CD4-positive, alpha-beta T cell treated with Interleukin-10 for 1 hour (primary cell): ENCODE data around the gene LGALS8.

ENCODE experiments used
- DNase-seq: peaks from one replicate; pipeline ENCODE4 v3.0.0-alpha.2; 2020

Gene LGALS8

GRCh38 chr1:236509647-236510401 lies 14.0 kb upstream of the LGALS8 start:
- DNase-seq: no peak

GRCh38 chr1:236511735-236512418 lies 11.9 kb upstream of the LGALS8 start:
- no peak for DNase-seq

GRCh38 chr1:236514703-236515442 lies 8.9 kb upstream of the LGALS8 start:
- DNase-seq: no peak

DNA sequence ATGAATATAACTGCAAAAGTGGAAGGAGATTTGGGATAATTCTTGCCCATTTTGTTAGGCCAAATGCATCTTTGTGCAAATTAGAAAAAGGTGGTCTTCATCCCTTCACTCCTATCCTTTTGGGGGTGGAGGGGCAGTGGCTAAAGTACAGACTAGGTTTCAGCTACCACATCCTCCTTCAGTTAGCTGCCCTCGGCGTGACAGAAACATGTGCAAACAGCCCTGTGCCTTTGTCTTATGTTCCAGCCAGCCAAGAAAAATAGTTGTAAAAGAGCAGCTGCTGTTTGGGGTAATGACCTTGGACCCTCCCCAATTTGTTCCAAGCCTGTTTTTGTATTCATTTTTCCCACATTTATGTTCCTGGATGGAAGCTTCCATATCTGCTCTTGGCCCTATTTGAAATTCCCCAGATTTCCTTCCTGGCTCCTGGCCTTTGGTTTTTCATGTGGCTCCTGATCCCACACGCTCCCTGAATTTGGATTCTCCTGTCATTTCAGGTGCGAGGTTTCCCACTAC lies 8.3 kb upstream of the LGALS8 start:
- DNase-seq: no peak

DNA sequence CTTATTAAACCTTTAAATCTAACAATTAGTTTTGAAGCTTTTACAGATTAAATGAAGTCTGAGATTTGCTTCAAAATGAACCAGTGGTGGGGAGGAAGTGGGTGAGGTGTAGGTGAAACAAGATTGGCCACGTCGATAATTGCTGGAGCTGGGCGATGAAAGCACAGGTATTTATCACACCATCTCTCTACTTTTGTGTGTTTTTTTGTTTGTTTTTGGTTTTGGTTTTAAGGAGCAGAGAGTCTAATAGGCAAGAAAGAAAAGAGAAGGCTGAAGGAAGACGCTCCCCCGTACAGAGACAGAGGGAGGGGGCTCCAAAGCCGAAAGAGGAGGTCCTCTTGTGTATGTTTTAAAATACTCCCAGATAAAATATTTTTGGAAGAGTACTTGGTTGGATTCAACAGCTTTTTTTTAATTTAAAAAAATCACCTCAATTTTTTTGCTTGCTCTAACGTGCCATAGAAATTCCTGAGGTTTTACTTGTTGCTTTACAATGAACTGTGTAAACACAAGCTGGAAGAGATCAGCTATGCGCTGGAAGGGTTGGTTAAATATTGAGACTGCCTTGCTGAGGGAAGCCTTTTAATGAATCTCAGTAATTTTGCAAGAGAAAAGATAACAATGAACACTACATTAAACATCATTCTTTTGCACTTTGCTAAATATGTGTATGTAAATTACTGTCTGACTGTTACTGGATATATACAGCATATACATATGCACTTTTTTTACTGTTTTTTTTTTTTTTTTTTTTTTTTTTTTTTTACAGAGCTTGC lies 6.7 kb upstream of the LGALS8 start:
- DNase-seq: peak; percentile 66

GRCh38 chr1:236518322-236518721 lies 5.5 kb upstream of the LGALS8 start:
- no peak for DNase-seq

DNA sequence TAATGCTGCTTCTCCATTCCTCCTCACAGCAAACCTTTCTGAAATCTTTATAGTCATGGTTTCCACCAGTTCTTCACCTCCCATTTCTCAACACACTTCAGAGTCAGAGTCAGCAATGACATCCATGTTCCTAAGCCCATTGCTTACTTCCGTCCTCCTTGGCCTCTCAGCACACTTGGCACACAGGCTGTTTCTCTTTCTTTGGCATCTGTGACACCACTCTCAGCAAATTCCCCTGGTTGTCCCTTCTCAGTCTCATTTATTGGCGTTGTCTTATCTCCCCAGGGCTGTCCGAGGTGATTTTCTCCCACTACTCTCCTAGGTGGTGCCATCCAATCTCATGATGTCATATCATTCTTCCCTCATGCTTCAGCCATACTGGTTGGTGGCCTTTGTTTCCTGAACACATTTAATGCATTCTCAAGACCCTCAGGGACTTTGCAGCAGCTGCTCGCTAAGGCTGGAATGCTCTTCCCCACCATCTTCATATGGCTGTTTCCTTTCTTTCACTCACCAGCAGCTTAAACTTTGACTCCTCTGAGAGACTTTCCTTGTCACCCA lies 3.3 kb upstream of the LGALS8 start:
- no peak for DNase-seq

- no peak for DNase-seq
Observed at GRCh38 chr1:236522937-236523703, 662 bp upstream of the LGALS8 start.

DNA sequence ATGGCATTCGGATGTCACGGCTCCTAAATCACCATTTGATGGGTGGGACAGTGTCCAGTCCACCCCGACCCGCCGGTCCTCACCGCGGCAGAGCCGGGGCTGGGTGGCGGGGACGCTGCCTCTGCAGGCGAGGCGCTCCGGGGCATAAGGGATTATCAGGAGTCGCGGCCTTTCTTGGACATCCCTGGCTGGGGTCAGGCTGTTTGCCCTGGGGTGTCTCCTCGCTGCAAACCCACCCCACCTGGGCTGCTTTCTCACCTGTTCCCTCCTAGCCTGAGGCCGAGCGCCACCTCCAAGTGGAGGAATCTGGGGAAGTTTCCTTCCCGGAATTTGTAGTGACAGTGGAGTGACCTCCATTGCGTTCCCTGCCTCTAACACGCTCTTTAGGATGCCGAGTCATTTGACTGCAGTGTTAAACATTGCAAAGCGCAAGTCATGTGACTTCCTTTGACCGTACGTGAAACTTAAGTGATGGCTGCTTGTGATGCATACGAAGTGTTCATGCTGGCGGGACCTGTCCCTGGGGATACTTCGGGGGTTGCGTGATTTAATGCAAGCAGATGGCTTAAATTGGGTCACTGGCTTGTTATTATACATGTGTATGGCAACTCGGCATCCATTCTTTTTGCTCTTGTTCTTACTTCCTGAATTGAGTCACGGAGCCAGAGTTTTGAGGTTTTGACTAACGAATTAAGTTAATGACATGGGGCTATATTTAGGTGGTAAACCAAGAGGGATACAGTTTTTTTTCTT lies 536 bp downstream of the LGALS8 start:
- peak; percentile 81 for DNase-seq

GRCh38 chr1:236524895-236525184 lies 1.1 kb downstream of the LGALS8 start:
- DNase-seq: no peak

- no peak for DNase-seq
Observed at GRCh38 chr1:236526079-236526478, 2.3 kb downstream of the LGALS8 start.

DNA sequence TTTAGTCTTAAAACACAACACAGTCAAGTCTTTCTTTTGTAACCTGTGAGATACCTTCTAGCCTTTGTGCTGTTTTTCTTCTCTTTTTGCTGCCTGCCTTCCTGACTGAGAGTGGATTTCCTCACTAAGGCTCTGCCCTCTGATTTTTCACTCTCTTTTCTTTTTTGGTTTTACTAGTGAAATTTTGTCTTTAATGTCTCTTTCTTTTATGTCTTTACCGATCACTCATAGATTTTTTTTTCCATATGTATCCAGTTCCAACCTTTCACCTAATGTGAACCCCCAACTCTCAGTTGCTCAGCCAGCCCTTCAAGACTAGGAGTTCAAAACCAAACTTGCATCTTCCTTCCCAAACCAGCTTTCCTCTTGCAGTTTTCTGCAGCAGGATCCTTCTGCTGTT lies 6.5 kb downstream of the LGALS8 start:
- DNase-seq: no peak

GRCh38 chr1:236530959-236531358 lies 7.2 kb downstream of the LGALS8 start:
- no peak for DNase-seq

GRCh38 chr1:236532850-236533249 lies 9.1 kb downstream of the LGALS8 start:
- DNase-seq: no peak

DNA sequence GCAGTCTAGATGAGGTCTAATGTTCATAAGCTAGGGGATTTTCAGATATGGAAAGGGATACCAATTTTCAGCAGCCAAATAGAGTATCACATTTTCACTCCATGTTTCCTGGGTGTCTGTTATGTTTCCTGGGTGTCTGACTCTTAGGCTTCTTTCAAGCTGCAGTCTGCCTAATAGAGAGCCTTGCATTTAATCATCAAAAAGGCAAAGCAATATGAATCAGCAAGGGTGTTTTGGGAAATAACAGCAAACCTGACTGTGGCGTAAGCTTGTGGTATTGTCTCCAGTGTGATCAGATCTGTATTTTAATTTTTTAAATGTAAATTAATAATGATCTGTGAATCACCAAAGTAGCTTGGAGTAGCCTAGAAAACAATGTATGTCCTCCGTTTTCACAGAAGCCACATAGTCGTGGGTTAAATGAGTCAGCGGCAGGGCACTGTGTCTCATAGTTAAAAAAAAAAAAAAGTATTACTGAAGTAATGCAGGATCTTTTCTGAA lies 10.4 kb downstream of the LGALS8 start:
- no peak for DNase-seq

DNA sequence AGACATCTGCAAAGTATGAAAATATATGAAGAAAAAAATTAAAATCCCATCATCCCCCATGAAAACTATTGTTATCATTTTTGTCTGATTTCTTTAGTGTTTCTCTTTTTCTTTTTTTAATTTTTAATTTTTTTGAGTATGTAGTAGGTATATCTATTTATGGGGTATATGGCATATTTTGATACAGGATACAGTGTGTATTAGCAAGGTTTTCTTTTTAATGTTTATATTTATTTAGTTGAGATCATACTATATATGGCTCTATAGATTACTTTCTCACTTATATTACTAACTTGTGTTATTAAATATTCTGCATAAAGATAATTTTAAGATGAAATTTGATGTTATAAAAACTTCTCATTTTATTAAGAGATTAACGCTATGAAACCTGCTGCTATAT lies 11.4 kb downstream of the LGALS8 start:
- DNase-seq: no peak

DNA sequence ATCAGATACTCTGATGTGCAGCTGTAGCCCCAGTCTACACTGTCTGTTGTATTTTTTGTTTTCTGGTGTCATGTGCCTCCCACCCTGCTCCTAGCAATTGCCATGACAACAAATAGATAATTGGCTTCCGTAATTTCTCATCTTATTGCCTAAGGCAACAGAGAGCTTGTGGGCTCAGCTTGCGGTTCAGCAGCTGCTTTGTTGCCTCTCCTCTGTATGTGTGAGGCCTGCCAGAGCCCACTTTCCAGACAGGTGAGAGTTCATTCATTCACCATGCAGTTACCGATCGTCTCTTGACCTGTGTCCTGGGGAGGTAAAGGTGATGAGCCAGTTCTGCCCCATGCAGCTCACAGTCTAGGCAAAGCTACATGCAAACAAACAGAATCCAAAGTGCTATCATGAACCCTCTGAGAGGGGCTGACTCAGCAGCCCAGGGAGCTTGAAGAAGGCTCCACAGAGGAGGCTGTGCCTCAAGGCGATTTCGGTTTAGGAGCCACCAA lies 11.9 kb downstream of the LGALS8 start:
- DNase-seq: no peak

GRCh38 chr1:236536540-236536939 lies 12.8 kb downstream of the LGALS8 start:
- DNase-seq: no peak

DNA sequence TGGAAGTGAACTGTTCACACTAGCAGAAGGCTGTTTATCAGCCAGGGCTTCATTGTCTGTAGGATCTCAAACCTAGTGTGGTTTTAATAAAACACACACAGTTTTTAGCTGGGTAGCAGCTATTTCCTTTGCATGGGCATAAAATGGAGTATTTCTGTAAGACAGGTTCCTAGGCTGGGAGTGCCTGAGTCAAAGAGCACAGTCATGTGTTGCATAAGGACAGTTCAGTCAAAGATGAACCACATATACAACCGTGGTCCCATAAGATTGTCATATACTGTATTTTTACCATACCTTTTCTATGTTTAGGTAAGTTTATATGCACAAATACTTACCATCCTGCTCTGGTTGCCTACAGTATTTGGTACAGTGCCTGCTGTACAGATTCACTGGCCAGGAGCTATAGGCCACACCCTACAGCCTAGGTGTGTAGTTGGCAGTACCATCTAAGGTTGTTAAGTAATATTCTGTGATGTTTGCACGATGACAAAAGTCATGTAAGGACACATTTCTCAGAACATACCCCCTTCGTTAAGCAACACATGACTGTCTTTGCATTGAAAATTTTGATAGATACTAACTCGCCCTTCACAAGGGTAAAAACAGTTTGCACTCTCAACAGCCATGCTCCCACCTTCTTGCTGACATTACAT lies 17.2 kb downstream of the LGALS8 start:
- no peak for DNase-seq

DNA sequence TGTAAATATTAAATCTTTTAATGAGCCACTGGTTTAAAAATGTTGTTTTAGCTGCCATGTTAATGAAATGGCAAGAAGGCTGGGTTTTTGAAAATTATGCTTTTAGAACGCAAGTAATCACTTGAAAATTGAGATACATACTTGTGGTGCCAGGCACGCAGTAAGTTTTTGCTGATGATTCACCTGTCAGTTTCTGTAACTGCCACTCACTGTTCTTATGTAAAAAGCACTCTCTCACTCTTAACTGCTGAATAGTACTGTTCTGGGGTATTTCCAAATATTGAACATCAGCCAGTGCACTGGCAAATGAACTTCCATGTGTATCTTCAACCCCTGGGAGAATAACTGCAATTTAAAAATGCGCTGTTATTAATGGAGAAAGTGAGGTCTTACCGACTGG lies 17.9 kb downstream of the LGALS8 start:
- DNase-seq: no peak
